GM18505 (cell line): Measurements from ENCODE around the gene C1orf167.

Experiments used
- ATAC-seq: cut with Tn5 transposase; IDR thresholded peaks from one replicate; pipeline ENCODE4 v1.9.1; 2021; ENCODE audit not compliant: unreplicated experiment
- POLR2A ChIP-seq: IDR thresholded peaks from 4 replicates; pipeline ENCODE4 v1.6.1; 2011; ENCODE audit warnings: borderline replicate concordance; ENCODE audit not compliant: insufficient read depth, insufficient read length; ENCODE audit errors: extremely low read depth

Gene C1orf167, protein sequence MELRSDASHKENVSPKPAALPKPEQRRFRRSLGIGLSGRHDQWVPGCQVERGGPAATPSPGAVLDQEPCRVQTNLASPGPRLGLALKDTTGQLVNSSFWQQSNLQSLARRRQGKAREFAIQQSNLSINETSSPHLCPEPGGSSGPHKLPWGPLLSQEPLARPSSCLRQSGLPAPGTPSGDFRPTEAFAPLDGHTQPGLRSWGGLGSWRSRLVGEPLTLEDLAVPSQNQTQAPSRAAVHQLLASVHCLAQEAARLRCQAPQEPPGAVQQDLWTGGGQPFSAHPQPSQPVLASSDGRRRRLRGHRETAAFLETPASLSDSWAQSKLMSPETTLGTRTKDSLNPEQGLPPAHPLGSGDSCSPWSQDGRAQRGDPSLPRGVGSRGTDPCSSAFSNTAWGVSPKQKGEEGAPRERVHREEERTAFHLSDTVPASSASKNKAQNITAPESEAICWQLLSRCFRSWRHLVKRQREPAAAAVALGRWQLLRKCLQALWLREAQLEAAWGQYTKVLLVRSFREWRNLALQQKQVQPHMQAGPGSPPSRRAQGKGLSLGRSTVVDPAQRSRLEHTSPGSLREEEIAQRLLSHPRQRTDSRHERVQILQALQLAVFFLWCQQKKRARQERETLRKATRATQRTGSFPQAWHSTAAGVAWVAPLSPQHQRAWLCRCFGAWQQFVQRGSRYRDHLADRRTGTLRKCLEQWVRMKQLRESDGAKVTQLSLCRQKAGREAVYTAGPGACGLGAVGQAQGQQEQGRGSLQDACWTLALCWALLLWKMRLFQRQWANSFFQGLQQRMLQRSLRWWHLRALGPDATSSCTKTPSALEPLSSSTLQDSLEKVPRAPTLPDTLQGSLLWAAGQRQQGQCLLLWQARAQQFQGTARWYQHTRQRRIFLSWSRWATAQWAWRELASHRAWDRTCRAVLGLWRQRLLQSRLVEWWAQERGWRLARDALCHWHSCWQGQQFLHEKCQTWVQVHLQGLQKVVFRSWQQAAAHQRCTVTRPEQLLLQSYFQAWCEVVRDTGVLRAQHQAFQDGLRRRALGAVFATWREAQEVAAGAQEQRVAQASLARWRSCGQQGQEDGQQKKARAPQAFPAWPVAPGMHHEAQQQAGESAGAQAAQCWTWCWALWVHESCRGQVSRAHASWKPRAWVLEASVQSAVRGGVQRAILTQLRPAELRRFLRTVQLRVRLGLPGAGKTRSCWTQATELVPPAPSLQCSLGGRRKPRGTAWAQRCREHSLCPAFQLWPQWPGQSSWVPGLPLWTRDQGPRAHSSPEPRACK (N-terminal part only)

DNA sequence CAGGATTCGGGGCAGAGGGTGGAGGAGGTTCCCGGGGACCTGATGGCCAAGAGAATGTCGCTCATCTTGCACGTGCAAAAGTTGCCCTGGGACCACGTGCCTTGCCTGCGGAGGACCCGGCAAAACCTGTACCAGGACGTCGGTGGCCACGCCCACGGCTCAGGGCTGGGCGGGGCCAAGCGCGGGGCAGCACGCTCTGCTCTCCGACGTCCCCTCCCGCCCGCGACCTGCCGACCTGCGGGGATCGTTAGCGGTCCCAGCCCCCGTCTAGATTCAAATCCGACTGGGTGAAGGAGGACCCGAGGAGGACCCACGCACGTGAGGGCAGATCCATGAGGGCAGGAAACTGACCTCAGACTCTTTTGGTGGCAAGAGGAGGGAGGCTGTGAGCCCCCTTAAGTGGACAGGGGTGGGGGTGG is at the start of gene C1orf167:
Gene C1orf167 (plus strand): TSS at position 206 of the 419 bp plus-strand sequence. CDS start 2,208 bp downstream, outside the sequence.
- no peak for ATAC-seq
- no peak for TF ChIP-seq POLR2A

DNA sequence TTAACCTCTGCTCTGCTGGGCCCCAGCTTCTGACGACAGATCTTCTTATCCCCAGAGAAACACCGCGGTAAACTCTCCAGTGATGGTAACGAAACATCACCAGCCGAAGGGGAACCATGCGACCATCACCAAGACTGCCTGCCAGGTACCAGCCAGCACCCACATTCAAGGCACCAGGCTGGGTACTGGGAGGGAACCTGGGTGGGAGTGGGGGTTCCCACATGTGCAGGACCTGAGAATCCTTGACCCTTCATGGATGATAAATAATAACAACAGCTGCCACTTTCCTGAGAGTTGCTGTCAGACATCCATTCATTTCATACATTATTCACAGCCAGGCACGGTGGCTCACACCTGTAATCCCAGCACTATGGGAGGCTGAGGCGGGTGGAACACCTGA is 49.7 kb upstream of the C1orf167 start:
- no peak for ATAC-seq
- no peak for TF ChIP-seq POLR2A

DNA sequence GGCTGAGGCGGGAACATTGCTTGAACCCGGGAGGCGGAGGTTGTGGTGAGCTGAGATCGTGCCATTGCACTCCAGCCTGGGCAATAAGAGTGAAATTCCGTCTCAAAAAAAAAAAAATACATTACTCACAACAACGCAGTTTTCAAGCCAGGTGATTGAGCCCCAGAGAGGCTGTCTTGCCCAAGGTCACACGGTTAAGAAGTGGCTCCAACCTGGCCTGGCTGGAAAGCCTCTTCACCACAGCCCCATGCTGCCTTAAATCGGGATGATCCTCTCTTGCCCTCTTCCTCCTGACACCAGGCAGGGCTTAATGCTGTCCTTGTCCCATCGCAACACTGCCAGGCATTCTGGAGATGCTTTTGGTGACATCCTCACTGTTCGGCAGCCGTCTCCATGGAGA is 48.9 kb upstream of the C1orf167 start:
- no peak for ATAC-seq
- TF ChIP-seq POLR2A: no peak

DNA sequence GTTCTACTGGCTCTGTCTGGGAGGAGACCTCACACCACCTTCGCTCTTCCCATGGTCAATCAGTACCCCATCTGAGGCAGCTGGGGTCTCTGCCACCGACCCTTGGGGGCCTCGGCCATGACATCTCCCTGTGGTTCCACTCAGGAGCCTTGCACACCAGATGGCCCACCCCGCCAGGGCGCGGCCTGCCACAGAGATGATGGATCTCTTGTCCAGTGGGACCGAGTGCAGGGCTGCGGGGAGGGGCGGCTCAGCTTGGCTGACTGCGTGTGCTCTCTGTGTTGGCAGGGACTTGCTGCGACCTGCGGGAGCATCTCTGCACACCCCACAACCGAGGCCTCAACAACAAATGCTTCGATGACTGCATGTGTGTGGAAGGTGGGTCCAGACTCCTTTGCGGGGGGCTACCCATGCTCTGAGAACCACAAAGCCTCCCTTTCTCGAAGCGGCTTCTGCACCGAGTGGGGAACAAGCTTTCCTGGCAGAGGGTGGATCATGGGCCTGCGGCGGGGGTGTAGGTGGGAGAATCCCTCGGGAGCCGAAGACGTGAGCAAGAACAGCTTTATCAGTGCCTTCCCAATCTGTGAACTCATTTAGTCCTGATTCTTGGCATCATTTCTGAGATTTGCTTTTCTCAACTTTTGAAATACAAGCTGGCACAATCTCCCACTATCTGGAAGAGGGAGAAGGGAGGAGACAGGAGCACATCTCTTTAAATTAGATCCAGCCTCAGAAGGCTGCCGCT is 47.0 kb upstream of the C1orf167 start:
- no peak for TF ChIP-seq POLR2A
- ATAC-seq: no peak

DNA sequence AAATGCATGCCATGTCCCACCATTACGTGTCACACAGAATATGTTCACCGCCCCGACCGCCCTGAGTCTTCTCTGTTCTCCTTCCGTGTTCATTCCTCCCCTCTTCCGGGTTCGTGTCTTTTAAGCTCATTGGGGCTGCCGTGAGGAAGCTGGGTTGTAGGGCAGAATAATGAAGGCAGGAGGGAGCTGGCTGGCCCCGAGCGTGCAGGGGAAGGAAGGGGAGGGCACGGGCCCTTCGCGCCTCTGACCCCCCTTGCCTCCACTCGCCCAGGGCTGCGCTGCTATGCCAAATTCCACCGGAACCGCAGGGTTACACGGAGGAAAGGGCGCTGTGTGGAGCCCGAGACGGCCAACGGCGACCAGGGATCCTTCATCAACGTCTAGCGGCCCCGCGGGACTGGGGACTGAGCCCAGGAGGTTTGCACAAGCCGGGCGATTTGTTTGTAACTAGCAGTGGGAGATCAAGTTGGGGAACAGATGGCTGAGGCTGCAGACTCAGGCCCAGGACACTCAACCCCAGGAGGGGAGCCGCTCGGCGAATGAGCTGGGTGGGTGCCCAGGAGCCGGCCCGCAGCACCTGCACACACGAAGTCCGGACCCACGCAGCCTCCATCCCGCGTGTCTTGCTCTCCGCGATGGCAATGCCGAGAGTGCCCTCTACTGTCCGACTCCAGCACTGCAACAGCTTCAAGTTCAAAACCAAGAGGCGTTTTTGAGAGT is 42.5 kb upstream of the C1orf167 start:
- ATAC-seq: no peak
- TF ChIP-seq POLR2A: no peak

DNA sequence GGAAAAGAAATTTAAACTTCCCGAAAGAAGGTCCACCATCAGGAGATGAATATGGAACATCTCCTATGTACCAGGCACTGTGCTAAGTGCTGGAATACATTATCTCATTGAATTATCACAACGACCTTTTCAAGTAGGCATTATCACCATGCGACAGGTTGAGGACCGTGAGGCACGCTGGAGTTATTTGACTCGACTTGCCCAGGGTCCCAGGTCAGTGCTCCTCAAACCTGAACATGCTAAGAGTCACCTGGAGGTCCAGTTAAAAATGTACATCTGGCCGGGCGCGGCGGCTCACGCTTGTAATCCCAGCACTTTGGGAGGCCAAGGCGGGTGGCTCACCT is 42.0 kb upstream of the C1orf167 start:
- TF ChIP-seq POLR2A: no peak
- ATAC-seq: no peak

DNA sequence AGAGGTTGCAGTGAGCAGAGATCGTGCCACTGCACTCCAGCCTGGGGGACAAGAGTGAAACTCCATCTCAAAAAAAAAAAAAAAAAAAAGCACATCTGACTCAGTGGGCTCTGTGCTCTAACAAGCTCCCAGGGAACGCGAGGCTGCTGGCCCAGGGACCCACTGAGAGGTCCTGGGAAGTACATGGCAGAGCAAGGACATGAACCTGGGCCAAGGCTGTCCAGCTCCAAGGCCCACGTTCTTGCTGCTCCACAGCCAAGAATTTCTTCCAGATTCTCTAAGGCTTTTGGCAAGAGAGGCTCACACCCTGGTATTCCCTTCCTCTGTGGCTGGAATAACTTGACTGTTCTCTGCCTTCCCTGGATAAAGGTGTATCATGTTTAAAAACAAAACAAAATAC is 41.5 kb upstream of the C1orf167 start:
- no peak for ATAC-seq
- TF ChIP-seq POLR2A: no peak

DNA sequence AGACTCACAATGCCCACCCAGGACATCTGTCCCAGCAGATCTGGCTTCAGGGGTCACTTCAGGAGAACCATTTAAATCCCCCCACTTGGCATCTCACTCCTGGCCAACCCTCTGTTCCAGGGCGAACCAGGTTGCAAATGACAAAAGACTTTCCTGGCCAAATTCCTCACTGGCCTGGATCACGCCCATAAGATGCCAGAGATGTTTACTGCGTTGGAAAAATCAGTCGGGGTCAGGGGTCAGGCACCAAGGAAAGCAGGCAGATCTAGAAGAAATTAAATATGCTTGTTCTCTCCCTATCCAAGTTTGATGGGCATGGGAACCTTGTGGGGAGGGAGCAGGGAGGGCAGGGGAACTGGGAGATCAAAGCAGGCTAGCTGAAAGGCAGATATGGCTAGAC is 40.7 kb upstream of the C1orf167 start:
- no peak for TF ChIP-seq POLR2A
- ATAC-seq: no peak

DNA sequence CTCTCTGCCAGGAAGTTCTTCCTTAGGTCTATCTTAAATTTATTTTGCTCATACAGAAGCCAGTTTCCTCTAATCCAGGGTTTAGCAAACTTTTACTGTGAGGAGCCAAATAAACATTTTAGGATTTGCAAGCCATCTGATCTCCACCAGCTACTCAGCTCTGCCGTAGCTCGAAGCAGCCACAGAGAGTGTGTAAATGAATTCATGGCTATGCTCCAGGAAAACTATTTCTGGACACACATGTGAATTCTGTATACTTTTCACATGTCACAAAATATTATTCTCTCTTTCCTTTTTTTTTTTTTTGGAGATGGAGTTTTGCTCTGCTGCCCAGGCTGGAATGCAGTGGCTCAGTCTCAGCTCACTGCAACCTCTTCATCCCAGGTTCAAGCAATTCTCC is 39.5 kb upstream of the C1orf167 start:
- no peak for TF ChIP-seq POLR2A
- no peak for ATAC-seq

DNA sequence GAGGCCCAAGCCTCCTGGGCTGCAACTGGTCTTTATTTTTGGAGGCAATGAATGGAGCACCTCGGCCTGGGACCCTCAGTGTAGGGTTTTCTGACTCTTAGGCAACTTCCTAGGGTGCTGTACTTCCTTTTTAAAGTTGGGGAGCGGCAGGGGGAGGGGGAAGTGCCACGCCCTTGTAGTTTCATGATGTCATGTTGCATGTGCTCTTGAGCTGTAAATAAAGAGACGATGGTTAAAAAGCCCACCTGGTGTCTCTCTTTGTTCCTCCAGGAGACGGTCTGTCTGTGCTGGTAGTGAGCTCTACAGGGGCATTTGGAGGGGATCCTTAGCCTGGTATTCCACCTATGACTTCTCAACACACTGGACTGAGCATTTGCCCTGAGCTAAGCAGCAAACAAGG is 36.4 kb upstream of the C1orf167 start:
- no peak for ATAC-seq
- TF ChIP-seq POLR2A: no peak

DNA sequence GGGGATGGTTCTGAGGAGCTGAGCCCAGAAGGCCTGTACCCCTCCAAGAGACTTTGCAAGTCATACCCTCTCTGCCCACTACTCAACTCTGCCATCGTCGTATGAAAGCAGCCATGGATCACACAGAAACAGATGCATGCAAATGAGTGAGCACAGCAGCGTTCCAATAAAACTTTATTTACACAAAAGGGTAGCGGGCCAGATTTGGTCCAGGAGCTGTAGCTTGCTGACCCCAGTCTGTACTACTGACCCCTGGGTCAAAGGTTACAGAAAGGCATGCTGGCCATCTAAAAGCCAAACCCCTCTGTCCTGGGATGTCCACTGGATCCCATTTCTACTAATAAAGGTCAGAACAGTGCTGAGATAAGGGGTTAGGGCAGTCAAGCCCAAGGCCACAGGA is 34.9 kb upstream of the C1orf167 start:
- no peak for TF ChIP-seq POLR2A
- ATAC-seq: no peak

DNA sequence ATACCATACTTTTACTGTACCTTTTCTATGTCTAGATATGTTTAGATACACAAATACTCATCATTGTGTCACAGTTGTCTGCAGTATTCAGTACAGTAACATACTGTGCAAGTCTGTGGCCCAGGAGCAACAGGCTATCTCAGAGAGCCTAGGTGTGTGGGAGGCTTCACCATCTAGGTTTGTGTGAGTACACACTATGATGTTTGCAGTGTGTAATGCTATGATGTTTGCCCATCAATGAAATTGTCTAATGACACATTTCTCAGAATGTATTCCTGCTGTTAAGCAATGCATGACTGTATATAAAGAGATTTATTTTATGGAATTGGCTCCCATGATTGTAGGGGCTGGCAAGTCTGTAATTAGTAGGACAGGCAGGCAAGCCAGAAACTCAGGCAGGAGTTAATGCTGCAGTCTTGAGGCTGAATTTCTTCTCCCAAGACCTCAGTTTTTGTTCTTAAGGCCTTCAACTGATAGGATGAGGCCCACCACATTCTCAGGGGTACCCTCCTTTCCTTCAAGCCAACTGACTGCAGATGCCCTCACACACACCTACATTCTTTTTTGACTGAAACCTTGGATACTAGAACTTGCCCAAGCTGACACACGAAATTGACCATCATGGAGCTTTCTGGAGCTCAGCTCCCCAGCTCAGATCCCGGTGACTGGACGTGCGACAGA is 33.7 kb upstream of the C1orf167 start:
- TF ChIP-seq POLR2A: no peak
- no peak for ATAC-seq

DNA sequence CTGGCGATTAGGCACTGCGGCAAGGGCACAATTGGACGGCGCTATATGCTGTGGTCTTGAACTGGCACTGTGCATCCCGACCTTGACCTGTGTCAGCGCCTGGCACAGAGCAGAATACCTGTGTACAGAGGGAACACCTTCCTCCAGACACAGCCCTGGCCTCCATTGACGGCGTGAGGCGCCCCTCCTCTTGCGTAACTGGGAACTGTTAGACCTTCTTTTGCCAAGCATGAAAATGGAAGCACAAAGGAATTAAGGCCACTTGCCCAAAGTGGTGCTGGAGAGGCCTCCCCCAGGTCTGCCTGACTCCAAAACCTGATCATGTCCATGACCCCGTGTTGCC is 32.9 kb upstream of the C1orf167 start:
- no peak for TF ChIP-seq POLR2A
- ATAC-seq: no peak
